ENCODE measurements around the gene IQGAP2. TPM values are rescaled to one million over a fixed set of nuclear protein-coding genes. Genes with fewer than 3 reads are reported as not detected.

The IQGAP2 gene
- total and polyA plus RNA-seq, 2 of the 8 experiments (the other 6 are each of a cell fraction or from before 2014, with no cell fraction given): 19.7 to 66.0 TPM

GRCh38 chr5:76384705-76385104 is 18.4 kb upstream of the IQGAP2 start:
- no peak overlapping the region for H4K91ac ChIP-seq (replicated peaks; ENCODE audit: insufficient read length, low read length)
- no peaks in the 10 kb centered on the region for H3K36me3 ChIP-seq (ENCODE audit: control insufficient read depth in 2 of 4, insufficient read depth in 4 of 4, low read length in 3 of 4)
- H3K79me1 ChIP-seq (ENCODE audit: low read depth, low read length): no peaks in the 10 kb centered on the region
- H2BK5ac ChIP-seq (ENCODE audit: low read depth, low read length): no peak overlapping the region
- H3K9me3 ChIP-seq (ENCODE audit: insufficient read depth in 2 of 2, low read depth in 1 of 2, low read length in 1 of 2): no peaks in the 10 kb centered on the region
- H3K4ac ChIP-seq (replicated peaks; ENCODE audit: insufficient read length, low read depth, low read length): no peak overlapping the region
- H2BK12ac ChIP-seq (ENCODE audit: low read depth, low read length): no peak overlapping the region
- ChIA-PET CTCF (ENCODE audit: partially characterized antibody) (interaction anchor here (0.9 to 1.8 kb wide), 5 partner anchors 18 to 239 kb away, joined by 3 to 4 read pairs (median 3); no protein-coding TSS in a partner anchor), POLR2A (ENCODE audit: partially characterized antibody) (no interaction called here)
- FAIRE-seq (no peak), DNase-seq (ENCODE audit: low read depth in 1 of 2, low spot score in 2 of 2) (no peak)
- no peak overlapping the region for H3K9ac ChIP-seq (replicated peaks in 1 of 4; ENCODE audit: extremely low read depth in 1 of 4, low read depth in 3 of 4, low read length in 3 of 4)
- H4K8ac ChIP-seq (ENCODE audit: extremely low read depth, insufficient read depth, low read length): no peak overlapping the region
- no peaks in the 10 kb centered on the region for H4K20me1 ChIP-seq (replicated peaks in 1 of 2; ENCODE audit: control insufficient read depth in 1 of 2, insufficient read depth in 2 of 2, low read length in 2 of 2)
- no peaks in the 10 kb centered on the region for H3K27me3 ChIP-seq (replicated peaks in 1 of 4; ENCODE audit: control insufficient read depth in 3 of 4, extremely low read depth in 1 of 4, insufficient read depth in 3 of 4, low read length in 3 of 4)
- H3K4me2 ChIP-seq (ENCODE audit: insufficient read depth in 1 of 2, low read depth in 2 of 2, low read length in 2 of 2): no peak overlapping the region
- peaks cover 0 to 5% (median 2%) of the 10 kb centered on the region in 4 experiments; a peak in 4 of 7 replicates for H3K4me1 ChIP-seq (replicated peaks in 1 of 4; ENCODE audit: control insufficient read depth in 3 of 4, insufficient read depth in 4 of 4, low read length in 3 of 4)
- 86% methylated on average over 3 of the region's 3 CpGs; no CpG with 5 or more reads in 1 of the 2 experiments for WGBS, 2 experiments (ENCODE audit: extremely low coverage in 1 of 2, insufficient coverage in 1 of 2, insufficient read length in 1 of 2, insufficient replicate concordance in 2 of 2, low coverage in 1 of 2, low lambda C conversion rate in 2 of 2, missing lambda C conversion rate in 1 of 2)
- H2BK120ac ChIP-seq (replicated peaks; ENCODE audit: low read depth, low read length): no peak overlapping the region
- no peak overlapping the region for H3K56ac ChIP-seq (replicated peaks; ENCODE audit: insufficient read length, low read depth, low read length)
- H3K79me2 ChIP-seq (ENCODE audit: control insufficient read depth in 1 of 2, insufficient read depth in 2 of 2, low read length in 2 of 2): no peaks in the 10 kb centered on the region
- no peak overlapping the region for H3K18ac ChIP-seq (ENCODE audit: extremely low read depth, low read length)
- no peak overlapping the region for H2AK5ac ChIP-seq (ENCODE audit: low read depth, low read length)
- H3K23me2 ChIP-seq (ENCODE audit: low read depth, low read length): no peaks in the 10 kb centered on the region
- H3K4me3 ChIP-seq (ENCODE audit: extremely low read depth in 1 of 4, insufficient read depth in 2 of 4, low read depth in 3 of 4, low read length in 4 of 4): no peak overlapping the region
- H4K5ac ChIP-seq (ENCODE audit: insufficient read length, low read depth, low read length): no peak overlapping the region
- no peak overlapping the region for H2BK15ac ChIP-seq (ENCODE audit: low read length)
- no peak overlapping the region for H3K23ac ChIP-seq (ENCODE audit: insufficient read length)
- no peak overlapping the region for H2BK20ac ChIP-seq (ENCODE audit: low read length)
- H2AFZ ChIP-seq (ENCODE audit: low read length): no peak overlapping the region
- H3K14ac ChIP-seq (ENCODE audit: insufficient read length): no peak overlapping the region
- no peak overlapping the region for H3K27ac ChIP-seq (ENCODE audit: low read depth, low read length)
- no peak for TF ChIP-seq ZNF274 (IDR thresholded peaks at IDR 0.05; ENCODE audit: borderline replicate concordance, extremely low read depth, low read length)

All from H1 (cell line).